Limb (tissue), 2 donors: Measurements from ENCODE around the gene RNF17.
"Not testable (repeated sequence)": the region's sequence is repeated elsewhere in the genome, so short reads cannot be mapped to it uniquely, and the experiment has no call there.

Experiments used
- DNase-seq, 2 donors: peaks; one replicate each; pipeline ENCODE4 v3.0.0-alpha.2; 2016; ENCODE audit errors: extremely low spot score in 2 of 2

Gene RNF17, protein sequence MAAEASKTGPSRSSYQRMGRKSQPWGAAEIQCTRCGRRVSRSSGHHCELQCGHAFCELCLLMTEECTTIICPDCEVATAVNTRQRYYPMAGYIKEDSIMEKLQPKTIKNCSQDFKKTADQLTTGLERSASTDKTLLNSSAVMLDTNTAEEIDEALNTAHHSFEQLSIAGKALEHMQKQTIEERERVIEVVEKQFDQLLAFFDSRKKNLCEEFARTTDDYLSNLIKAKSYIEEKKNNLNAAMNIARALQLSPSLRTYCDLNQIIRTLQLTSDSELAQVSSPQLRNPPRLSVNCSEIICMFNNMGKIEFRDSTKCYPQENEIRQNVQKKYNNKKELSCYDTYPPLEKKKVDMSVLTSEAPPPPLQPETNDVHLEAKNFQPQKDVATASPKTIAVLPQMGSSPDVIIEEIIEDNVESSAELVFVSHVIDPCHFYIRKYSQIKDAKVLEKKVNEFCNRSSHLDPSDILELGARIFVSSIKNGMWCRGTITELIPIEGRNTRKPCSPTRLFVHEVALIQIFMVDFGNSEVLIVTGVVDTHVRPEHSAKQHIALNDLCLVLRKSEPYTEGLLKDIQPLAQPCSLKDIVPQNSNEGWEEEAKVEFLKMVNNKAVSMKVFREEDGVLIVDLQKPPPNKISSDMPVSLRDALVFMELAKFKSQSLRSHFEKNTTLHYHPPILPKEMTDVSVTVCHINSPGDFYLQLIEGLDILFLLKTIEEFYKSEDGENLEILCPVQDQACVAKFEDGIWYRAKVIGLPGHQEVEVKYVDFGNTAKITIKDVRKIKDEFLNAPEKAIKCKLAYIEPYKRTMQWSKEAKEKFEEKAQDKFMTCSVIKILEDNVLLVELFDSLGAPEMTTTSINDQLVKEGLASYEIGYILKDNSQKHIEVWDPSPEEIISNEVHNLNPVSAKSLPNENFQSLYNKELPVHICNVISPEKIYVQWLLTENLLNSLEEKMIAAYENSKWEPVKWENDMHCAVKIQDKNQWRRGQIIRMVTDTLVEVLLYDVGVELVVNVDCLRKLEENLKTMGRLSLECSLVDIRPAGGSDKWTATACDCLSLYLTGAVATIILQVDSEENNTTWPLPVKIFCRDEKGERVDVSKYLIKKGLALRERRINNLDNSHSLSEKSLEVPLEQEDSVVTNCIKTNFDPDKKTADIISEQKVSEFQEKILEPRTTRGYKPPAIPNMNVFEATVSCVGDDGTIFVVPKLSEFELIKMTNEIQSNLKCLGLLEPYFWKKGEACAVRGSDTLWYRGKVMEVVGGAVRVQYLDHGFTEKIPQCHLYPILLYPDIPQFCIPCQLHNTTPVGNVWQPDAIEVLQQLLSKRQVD (N-terminal part only)

GRCh38 chr13:24763596-24764275 is at the start of gene RNF17:
Gene RNF17, plus strand, starts transcription at chr13:24764169. Its CDS starts 35 bp downstream, at chr13:24764204.
- no peak for DNase-seq

DNA sequence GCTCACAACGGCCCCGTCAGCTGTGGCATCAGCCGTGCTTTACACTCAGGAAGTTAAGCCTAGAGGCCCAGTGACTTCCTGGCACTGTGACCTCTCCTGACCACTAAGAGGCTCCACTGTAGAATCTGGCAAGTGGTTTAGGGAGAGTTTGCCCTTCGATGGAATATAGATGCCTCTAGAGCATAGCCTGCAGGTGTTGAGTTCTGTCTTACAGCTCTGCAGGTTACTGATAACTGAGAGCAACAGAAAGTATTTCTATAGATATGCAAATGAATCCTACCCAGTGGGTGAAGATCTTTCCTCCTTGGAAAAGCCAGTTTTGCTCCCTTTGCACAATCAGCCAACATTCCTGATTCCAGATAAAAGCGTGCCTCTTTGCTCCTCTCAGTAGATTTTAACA is 48.0 kb upstream of the RNF17 start:
- DNase-seq, result no peak

- no peak for DNase-seq
Measured at GRCh38 chr13:24716446-24716845, 47.5 kb upstream of the RNF17 start.

GRCh38 chr13:24717217-24717616 is 46.8 kb upstream of the RNF17 start:
- no peak for DNase-seq

- DNase-seq, result no peak
Measured at GRCh38 chr13:24718192-24718965, 45.6 kb upstream of the RNF17 start.

- no peak for DNase-seq
Measured at GRCh38 chr13:24719139-24719538, 44.8 kb upstream of the RNF17 start.

GRCh38 chr13:24723206-24723605 is 40.8 kb upstream of the RNF17 start:
- DNase-seq, result no peak

GRCh38 chr13:24724714-24725113 is 39.3 kb upstream of the RNF17 start:
- no peak for DNase-seq

DNA sequence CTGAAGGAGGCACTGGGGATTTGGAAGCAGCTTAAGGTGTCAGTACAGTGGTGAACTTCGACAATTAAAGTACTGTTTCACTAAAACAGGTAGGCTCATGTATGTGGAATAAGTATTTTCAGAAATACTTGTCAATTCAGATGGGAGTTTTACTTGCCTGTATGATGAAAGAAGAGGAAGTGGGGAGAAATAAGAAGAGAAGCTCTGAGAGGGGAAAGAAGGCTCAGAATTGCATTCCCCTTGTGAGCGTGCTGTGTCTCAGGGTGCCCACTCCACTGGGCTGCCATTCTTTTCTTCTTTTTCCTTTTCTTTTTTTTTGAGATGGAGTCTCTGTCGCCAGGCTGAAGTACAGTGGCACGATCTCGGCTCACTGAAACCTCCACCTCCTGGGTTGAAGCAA is 38.6 kb upstream of the RNF17 start:
- DNase-seq, result no peak

DNA sequence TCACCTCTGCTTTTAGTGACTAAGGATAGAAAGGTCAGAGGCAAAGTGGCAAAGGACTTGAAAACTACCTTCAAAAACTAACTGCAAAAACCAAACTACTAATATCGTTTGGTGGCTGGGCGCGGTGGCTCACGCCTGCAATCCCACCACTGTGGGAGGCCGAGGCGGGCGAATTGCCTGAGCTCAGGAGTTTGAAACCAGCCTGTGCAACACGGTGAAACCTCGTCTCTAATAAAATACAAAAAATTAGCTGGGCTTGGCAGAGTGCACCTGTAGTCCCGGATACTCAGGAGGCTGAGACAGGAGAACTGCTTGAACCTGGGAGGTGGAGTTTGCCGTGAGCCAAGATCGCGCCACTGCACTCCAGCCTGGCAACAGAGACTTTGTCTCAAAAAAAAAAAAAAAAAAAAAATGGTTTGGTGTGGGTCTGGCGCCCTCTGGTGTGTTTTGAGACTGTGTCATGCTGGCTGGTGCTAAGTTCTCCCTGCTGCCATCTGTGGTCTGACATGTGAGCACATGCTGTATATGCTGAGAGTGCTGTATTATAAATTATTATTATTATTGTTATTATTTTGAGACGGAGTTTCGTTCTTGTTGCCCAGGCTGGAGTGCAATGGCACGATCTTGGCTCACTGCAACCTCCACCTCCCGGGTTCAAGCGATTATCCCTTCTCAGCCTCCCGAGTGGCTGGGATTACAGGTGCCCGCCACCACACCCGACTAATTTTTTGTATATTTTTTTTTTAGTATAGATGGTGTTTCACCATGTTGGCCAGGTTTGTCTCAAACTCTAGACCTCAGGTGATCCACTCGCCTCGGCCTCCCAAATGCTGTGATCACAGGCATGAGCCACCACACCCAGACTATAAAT is 36.0 kb upstream of the RNF17 start:
- DNase-seq, result peak; percentile 54 to 63

- not testable (repeated sequence) for DNase-seq
Measured at GRCh38 chr13:24730873-24731567, 32.9 kb upstream of the RNF17 start.

- no peak for DNase-seq
Measured at GRCh38 chr13:24734950-24735349, 29.0 kb upstream of the RNF17 start.

DNA sequence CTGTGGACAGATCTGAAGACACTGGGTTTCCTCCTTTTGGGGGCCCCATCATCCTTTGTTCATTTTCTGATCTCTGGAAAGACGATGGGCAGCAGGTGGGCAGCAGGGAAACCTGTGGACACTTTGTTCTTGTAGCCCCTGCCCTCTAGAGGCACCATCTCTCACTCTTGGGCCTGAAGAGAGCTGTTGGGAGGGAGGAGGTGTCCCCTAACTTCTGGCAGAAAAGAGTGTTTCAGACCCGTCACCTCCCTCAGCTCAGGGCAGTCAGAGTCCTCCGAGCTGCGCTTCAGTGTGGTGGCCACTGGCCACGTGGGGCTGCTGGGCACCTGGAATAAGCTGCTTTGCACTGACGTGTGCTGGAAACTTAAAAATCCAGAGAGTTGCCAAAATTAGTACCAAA is 26.9 kb upstream of the RNF17 start:
- DNase-seq, result no peak

DNA sequence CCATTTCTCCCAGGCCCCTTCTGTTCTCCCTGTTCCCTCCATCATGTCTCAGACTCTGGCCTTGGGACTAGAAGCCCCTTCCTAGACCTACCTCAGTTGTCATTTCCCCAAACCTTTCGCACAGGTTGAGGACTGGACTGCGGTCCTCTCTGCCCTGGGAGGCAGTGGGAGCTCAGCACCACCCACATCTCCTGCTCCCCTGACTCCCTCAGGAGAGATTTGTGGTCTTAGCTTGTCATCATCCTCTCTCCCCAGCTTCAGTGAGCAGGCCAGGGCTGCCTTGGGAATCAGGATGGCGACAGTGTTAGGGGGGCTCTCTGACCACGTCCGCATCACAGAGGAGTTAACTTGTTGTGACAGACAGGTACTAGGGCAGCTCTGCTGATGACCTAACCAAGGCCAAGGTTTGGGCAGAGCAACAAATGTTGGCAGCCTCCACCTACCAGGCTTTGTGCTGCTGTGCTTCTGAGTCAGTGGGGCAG is 25.6 kb upstream of the RNF17 start:
- DNase-seq, result no peak

DNA sequence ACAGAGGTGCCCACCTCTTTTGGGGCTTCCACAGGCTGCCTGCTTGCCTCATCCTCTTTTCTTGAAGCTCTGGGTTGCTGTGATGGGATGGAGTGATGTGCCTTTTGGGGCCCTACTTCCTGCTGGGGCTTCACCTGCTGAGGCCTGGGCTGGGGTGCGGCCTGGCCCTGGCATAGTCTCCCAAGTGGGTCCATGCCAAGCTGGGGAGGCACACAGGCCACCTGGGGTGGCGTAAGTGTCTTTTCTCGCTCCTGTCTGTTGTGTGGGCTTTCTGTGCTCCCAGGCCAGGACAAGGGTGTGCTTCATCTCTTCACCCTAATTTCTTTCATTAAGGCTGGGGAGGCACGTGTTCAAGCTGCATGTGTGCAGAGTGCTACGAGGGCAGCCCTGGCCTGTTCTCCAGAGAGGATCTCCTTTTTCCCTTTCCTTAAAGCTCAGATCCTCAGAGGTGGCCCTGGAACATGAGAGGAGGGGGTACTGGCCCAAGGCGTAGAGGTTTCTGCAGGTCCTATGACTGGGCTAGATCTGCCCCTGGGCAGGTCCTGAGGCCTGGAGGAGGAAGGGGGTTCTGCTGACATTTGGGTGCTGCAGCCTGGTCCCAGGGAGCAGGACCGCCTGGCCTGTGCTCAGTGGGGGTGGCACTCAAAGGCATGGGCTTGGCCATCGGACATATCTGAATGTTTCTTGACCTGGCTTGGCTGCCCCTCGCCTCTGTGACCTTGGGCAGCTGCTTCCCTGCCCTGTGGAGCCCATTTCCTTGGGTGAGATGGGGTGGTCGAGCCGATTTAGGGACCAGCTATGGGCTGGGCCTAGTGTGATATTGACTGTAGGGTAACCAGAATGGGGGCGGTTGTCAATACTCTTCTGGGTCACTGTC is 23.7 kb upstream of the RNF17 start:
- DNase-seq, result no peak

- no peak for DNase-seq
Measured at GRCh38 chr13:24741016-24741662, 22.8 kb upstream of the RNF17 start.

DNA sequence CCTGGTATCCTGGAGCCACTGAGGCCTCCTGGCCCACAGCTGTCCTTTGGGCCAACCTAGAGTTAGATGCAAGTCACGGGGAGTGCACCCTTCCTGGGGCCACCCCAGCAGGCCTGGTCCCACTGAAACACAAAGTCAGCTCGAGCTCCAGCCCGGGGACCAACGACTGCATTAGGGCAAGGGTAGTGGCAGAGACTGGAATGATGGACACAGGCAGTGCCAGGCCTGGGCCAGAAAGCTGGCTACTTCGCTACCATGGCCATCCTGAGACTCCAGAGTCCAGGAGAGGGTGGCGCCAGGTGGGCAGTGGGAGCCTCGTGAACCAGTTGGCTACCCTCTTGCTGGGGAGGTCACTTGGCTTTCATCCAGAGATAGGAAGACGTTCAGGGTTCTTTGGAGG is 22.2 kb upstream of the RNF17 start:
- DNase-seq, result no peak
